HG03520 (cell line): ENCODE data around the gene ZDHHC17.
"Not testable (repeated sequence)": the region's sequence is repeated elsewhere in the genome, so short reads cannot be mapped to it uniquely, and the experiment has no call there.

Experiments
- ATAC-seq: cut with Tn5 transposase; IDR thresholded peaks from one replicate; pipeline ENCODE4 v1.9.1; 2021; ENCODE audit warnings: mild to moderate bottlenecking, moderate library complexity; ENCODE audit not compliant: unreplicated experiment

The ZDHHC17 gene

GRCh38 chr12:76763746-76764675 is at the start of gene ZDHHC17:
TSS of gene ZDHHC17 (plus strand) at chr12:76764115. CDS start at chr12:76764237, 122 bp downstream.
- peak; percentile 89 for ATAC-seq

GRCh38 chr12:76714415-76714814 is 49.5 kb upstream of the ZDHHC17 start:
- no peak for ATAC-seq

GRCh38 chr12:76714861-76715260 is 49.1 kb upstream of the ZDHHC17 start:
- no peak for ATAC-seq

- no peak for ATAC-seq
Observed at GRCh38 chr12:76715332-76715731, 48.6 kb upstream of the ZDHHC17 start.

- no peak for ATAC-seq
Observed at GRCh38 chr12:76717314-76717713, 46.6 kb upstream of the ZDHHC17 start.

- ATAC-seq: no peak
Observed at GRCh38 chr12:76719171-76720041, 44.5 kb upstream of the ZDHHC17 start.

- ATAC-seq: no peak
Observed at GRCh38 chr12:76720068-76720467, 43.8 kb upstream of the ZDHHC17 start.

- ATAC-seq: no peak
Observed at GRCh38 chr12:76726626-76727025, 37.3 kb upstream of the ZDHHC17 start.

GRCh38 chr12:76732188-76732587 is 31.7 kb upstream of the ZDHHC17 start:
- ATAC-seq: not testable (repeated sequence)

- not testable (repeated sequence) for ATAC-seq
Observed at GRCh38 chr12:76737689-76738088, 26.2 kb upstream of the ZDHHC17 start.

- ATAC-seq: no peak
Observed at GRCh38 chr12:76738824-76739579, 24.9 kb upstream of the ZDHHC17 start.

- no peak for ATAC-seq
Observed at GRCh38 chr12:76739896-76740295, 24.0 kb upstream of the ZDHHC17 start.

GRCh38 chr12:76740501-76740900 is 23.4 kb upstream of the ZDHHC17 start:
- no peak for ATAC-seq

- no peak for ATAC-seq
Observed at GRCh38 chr12:76745343-76745742, 18.6 kb upstream of the ZDHHC17 start.

GRCh38 chr12:76746516-76746915 is 17.4 kb upstream of the ZDHHC17 start:
- no peak for ATAC-seq

GRCh38 chr12:76747245-76747644 is 16.7 kb upstream of the ZDHHC17 start:
- no peak for ATAC-seq

- ATAC-seq: no peak
Observed at GRCh38 chr12:76755829-76756379, 8.0 kb upstream of the ZDHHC17 start.

GRCh38 chr12:76757694-76758093 is 6.2 kb upstream of the ZDHHC17 start:
- ATAC-seq: no peak

GRCh38 chr12:76762601-76762980 is 1.3 kb upstream of the ZDHHC17 start:
- ATAC-seq: no peak

- ATAC-seq: no peak
Observed at GRCh38 chr12:76764856-76765255, 941 bp downstream of the ZDHHC17 start.

- ATAC-seq: no peak
Observed at GRCh38 chr12:76765598-76765997, 1.7 kb downstream of the ZDHHC17 start.
